HG03280 (cell line): ENCODE data around the gene DCAF17.
A peak's percentile ranks its signal among the peaks of the same experiment; 100 is the strongest.
"Not testable (repeated sequence)": the region's sequence is repeated elsewhere in the genome, so short reads cannot be mapped to it uniquely, and the experiment has no call there.

Experiments
- ATAC-seq: cut with Tn5 transposase; IDR thresholded peaks from one replicate; pipeline ENCODE4 v1.9.1; 2021; ENCODE audit warnings: mild to moderate bottlenecking, moderate library complexity; ENCODE audit not compliant: unreplicated experiment

DCAF17 gene

DNA sequence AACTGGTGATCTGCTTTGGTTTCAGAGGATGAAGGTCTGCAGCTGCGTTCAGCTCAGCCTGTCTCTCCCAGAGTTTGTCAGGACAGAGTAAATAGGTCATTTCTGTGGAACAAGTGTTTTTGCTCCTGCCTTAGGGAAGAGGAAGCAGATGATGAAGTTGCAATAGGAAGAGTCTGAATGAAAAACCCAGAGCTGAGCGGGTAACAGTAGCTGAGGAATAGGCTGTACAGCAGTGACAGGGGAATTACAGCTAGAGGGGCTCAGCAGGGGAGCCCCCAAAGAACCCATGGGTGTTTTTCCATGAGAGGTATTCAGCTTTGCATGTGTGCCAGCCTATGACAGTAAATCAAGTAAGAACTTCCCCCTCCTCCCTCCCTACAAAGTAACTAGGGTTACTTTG, 78.0 kb downstream of the DCAF17 start:
- ATAC-seq: no peak

DNA sequence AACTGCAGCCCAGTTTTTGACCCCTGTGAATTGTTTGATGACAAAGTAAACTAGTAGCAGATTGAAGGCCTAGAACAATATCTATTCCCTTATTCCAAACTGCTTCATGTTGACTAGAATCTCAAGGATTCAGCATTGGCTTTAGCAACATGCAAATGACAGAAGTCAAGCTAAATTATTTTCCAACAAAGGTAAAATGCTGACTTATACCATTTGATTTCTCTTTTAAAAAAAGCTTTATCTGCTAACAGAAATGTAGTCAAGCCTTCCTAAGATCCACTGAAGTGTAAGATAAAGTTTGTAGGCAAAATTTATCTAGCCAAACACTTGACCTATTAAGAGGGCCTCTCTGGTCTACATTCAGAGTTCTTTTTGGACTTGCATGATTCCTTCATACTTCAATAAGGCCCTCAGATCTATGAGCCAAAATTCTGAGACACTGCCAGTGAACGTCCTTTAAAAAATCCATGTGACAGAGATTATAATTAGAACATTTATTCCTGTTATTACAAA, 78.7 kb downstream of the DCAF17 start:
- ATAC-seq: no peak

DNA sequence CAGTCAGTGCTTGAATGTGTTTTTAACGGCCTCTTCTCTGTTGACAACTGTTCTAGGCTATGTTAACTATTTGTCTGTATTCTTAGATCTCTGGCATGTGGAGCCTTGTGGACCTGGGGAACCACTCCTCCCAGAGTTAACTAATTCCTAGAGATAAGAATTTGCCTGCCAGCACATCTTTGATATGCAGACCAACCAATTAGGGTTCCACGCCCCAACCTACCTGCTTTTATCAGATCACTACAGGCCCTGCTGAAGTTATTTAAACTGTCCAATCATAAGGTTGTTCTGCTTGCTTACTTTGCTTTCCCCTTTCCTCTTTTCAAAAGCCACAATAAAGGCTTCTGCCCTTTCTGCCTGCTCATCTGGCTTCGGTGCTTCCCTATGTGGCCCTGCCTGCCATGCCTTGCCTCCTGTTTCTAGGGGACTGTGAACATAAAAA, 79.7 kb downstream of the DCAF17 start:
- ATAC-seq: no peak

GRCh38 chr2:171514908-171515582, 81.0 kb downstream of the DCAF17 start:
- ATAC-seq: no peak

DNA sequence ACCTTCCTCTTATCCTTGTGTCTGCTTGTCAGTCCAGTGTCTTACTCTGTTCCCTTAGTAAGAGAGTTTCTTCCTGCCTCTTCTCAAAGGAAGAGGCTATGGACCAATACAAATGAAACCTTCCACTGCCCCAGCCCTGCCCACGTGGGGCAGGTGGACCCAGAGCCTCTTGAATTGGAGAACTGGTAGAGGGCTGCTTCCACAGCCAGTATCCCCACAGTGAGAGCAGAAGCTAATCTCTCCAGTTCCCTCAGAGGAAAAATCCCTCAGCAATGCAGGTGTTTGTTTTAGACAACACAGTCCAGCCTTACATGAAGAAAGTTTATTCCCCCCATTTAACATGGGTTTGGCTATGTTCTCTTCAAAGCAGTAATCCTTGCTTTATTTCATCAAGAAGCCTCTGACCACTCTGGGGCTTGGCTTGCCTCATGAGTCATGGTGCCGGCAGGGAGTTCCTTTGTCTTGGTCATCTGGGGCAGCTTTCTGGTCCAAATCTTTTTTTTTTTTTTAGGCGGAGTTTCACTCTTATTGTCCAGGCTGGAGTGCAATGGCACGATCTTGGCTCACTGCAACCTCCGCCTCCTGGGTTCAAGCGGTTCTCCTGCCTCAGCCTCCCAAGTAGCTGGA, 81.8 kb downstream of the DCAF17 start:
- ATAC-seq: no peak

- ATAC-seq: no peak
These were observed 82.8 kb downstream of the DCAF17 start for GRCh38 chr2:171516793-171517192.

- no peak for ATAC-seq
These were observed 86.4 kb downstream of the DCAF17 start for GRCh38 chr2:171520471-171520870.

- ATAC-seq: no peak
These were observed 87.5 kb downstream of the DCAF17 start for GRCh38 chr2:171521361-171522051.

- peak; percentile 54 for ATAC-seq
These were observed 88.2 kb downstream of the DCAF17 start, which contains the start of gene CYBRD1 for GRCh38 chr2:171522052-171522787. CYBRD1 (plus strand) TSS chr2:171522474; CDS start chr2:171522546, 72 bp downstream.

DNA sequence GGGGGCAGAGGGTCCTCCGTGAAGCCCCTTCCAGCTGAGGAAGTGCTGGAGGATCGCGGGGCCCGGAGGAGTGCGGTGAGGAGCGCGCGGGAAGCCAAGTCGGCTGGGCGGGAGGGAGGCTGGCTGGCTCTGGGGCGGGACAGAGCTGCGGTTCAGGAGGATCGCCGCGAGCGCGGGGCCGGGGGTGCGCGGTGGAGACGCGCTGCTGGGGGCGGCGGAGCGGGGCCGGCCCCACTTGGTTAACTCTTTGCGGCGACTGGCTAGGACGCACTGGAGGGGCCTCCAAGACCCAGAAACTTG, 88.7 kb downstream of the DCAF17 start:
- peak; percentile 35 for ATAC-seq

GRCh38 chr2:171523088-171524017, 89.3 kb downstream of the DCAF17 start:
- peak; percentile 43 for ATAC-seq

GRCh38 chr2:171524018-171524401, 90.0 kb downstream of the DCAF17 start:
- ATAC-seq: no peak

DNA sequence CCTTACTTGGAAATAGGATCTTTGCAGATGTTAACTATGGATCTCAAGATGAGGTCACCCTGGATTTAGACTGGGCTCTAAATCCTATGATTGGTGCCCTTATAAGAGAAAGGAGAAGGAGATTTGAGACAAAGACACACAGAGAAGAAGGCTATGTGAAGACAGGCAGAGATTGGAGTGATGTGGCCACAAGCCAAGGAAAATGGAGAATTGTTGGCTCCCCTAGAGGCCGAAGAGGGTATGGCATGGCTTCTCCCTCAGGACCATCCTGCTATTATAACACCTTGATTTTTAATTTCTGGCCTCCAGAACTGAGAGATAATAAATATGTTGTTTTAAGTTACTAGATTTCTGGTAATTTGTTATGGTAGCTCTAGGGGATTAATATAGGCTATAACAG, 95.9 kb downstream of the DCAF17 start:
- ATAC-seq: no peak

- no peak for ATAC-seq
These were observed 96.4 kb downstream of the DCAF17 start for GRCh38 chr2:171530378-171530777.

GRCh38 chr2:171530859-171531258, 96.8 kb downstream of the DCAF17 start:
- not testable (repeated sequence) for ATAC-seq

GRCh38 chr2:171531291-171531690, 97.3 kb downstream of the DCAF17 start:
- ATAC-seq: no peak

- no peak for ATAC-seq
These were observed 97.9 kb downstream of the DCAF17 start for GRCh38 chr2:171531836-171532450.

DNA sequence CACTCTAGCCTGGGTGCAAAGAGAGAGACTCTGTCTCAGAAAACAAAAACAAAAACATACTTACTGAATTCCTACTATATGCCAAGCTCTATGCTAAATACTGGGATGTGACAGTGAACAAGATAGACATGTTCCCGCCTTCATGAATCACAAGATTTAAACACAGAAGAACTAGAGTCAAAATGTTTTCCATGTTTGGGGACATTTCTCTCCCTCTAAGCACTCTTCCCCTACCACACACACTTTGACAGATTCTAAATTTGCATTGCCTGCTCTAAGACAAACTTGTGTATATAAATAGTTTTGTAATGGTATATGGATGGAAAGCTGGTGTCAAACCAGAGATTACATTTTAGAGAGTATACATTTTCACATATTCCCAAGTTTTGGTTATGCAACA, 99.3 kb downstream of the DCAF17 start:
- no peak for ATAC-seq
